Endothelial cell of umbilical vein (primary cell): ENCODE data around the gene SCGN. TPM values are rescaled to one million over a fixed set of nuclear protein-coding genes. Genes with fewer than 3 reads are reported as not detected.

Source experiments
- BruUV-seq: library from RNA; stranded (reverse); fragments of 400-500 nt; replicated peaks from 2 replicates; lab custom pipeline; 2021; lab: Mats Ljungman, UMichigan
- CTCF ChIA-PET: fragments of 300-600, 350-600 bp; sonication (Branson Sonifier 250); formaldehyde crosslinking; loops from one replicate; lab custom pipeline; 2021; ENCODE audit warnings: antibody characterized with exemption, inconsistent platforms; lab: Charles Lee
- POLR2A ChIA-PET: fragments of 300-600, 350-600 bp; sonication (Branson Sonifier 250); formaldehyde crosslinking; loops from one replicate; lab custom pipeline; 2021; ENCODE audit warnings: antibody characterized with exemption, inconsistent platforms; lab: Charles Lee
- DNase-seq: peaks from one replicate; pipeline ENCODE4 v3.0.0-alpha.2; 2011; ENCODE audit warnings: low read depth, low spot score
- FAIRE-seq: peaks from 2 replicates; lab custom pipeline; 2011; peaks lifted over from hg19 to GRCh38; lab: Jason Lieb, UNC
- H2AFZ ChIP-seq: 2 replicates; pipeline ENCODE4 v1.6.0; 2012; ENCODE audit warnings: low read depth, low read length, control low read depth, inconsistent platforms
- H3K27ac ChIP-seq: 2 replicates; pipeline ENCODE4 v1.5.1; 2011; ENCODE audit warnings: low read depth, mild to moderate bottlenecking, control low read depth, low read length, moderate library complexity; ENCODE audit not compliant: insufficient read depth
- H3K27me3 ChIP-seq, 2 experiments: 2 replicates each; pipeline versions ENCODE4 v1.6.0 to v1.6.1; 2011; ENCODE audit warnings: low read length in 2 of 2, mixed read lengths in 1 of 2; ENCODE audit not compliant: control insufficient read depth in 2 of 2, insufficient read depth in 2 of 2
- H3K36me3 ChIP-seq, 2 experiments: 2 replicates in 1 of 2; 3 replicates in 1 of 2; pipeline ENCODE4 v1.5.1; 2011; ENCODE audit warnings: low read length in 2 of 2, mild to moderate bottlenecking in 1 of 2, moderate library complexity in 1 of 2; ENCODE audit not compliant: control insufficient read depth in 2 of 2, insufficient read depth in 2 of 2; ENCODE audit errors: extremely low read depth in 1 of 2
- H3K4me1 ChIP-seq: 3 replicates; pipeline ENCODE4 v1.5.1; 2011; ENCODE audit warnings: mild to moderate bottlenecking, low read length; ENCODE audit not compliant: control insufficient read depth, insufficient read depth; ENCODE audit errors: extremely low read depth
- H3K4me2 ChIP-seq: 2 replicates; pipeline ENCODE4 v1.6.1; 2011; ENCODE audit warnings: low read length, control low read depth, mixed read lengths; ENCODE audit not compliant: insufficient read depth
- H3K4me3 ChIP-seq, 3 experiments: fragments of 200-600 bp in 1 of 3; sonication (generic), shearing (Covaris generic) in 1 of 3; replicated peaks in 1 of 3; 2 replicates each; pipeline ENCODE4 v1.5.1; 2011 to 2016; ENCODE audit warnings: control low read depth in 3 of 3, low read length in 3 of 3, mild to moderate bottlenecking in 2 of 3, inconsistent platforms in 1 of 3, low read depth in 1 of 3, moderate library complexity in 1 of 3; ENCODE audit not compliant: insufficient read depth in 1 of 3
- H3K79me2 ChIP-seq: 2 replicates; pipeline ENCODE4 v1.6.0; 2012; ENCODE audit warnings: low read length, inconsistent platforms; ENCODE audit not compliant: control insufficient read depth, insufficient read depth
- H3K9ac ChIP-seq: replicated peaks from 2 replicates; pipeline ENCODE3; 2011; ENCODE audit warnings: low read length, control low read depth; ENCODE audit not compliant: insufficient read depth; ENCODE audit errors: extremely low read depth
- H3K9me1 ChIP-seq: replicated peaks from 3 replicates; pipeline ENCODE4 v1.6.0; 2011; ENCODE audit warnings: mild to moderate bottlenecking, low read length; ENCODE audit not compliant: control insufficient read depth, insufficient read depth; ENCODE audit errors: extremely low read depth
- H3K9me3 ChIP-seq: replicated peaks from 2 replicates; pipeline ENCODE4 v1.5.1; 2012; ENCODE audit warnings: low read length, inconsistent platforms; ENCODE audit not compliant: control insufficient read depth, insufficient read depth
- H4K20me1 ChIP-seq: replicated peaks from 2 replicates; pipeline ENCODE3; 2011; ENCODE audit warnings: mild to moderate bottlenecking, low read length; ENCODE audit not compliant: control insufficient read depth, insufficient read depth; ENCODE audit errors: extremely low read depth
- CTCF ChIP-seq, 2 donors: IDR thresholded peaks; 1 replicate in 1 of 2; 2 replicates in 1 of 2; pipeline ENCODE4 v1.5.1; 2011; ENCODE audit warnings: low read length in 2 of 2, mild to moderate bottlenecking in 2 of 2, moderate library complexity in 2 of 2, control low read depth in 1 of 2, inconsistent platforms in 1 of 2, low read depth in 1 of 2; ENCODE audit not compliant: insufficient read depth in 1 of 2; ENCODE audit errors: extremely low read depth in 1 of 2
- EZH2 ChIP-seq: IDR thresholded peaks from 2 replicates; pipeline ENCODE4 v1.6.1; 2012; ENCODE audit warnings: borderline replicate concordance, low read depth, mild to moderate bottlenecking, moderate library complexity, low read length, inconsistent platforms; ENCODE audit not compliant: severe bottlenecking
- FOS ChIP-seq: IDR thresholded peaks from 2 replicates; pipeline ENCODE4 v1.6.1; 2011; ENCODE audit warnings: mild to moderate bottlenecking, low read length, moderate library complexity, borderline replicate concordance; ENCODE audit not compliant: insufficient read depth
- GATA2 ChIP-seq: IDR thresholded peaks from 2 replicates; pipeline ENCODE4 v1.7.0; 2011; ENCODE audit warnings: low read depth, mild to moderate bottlenecking, moderate library complexity, mixed read lengths, low read length; ENCODE audit not compliant: insufficient read length, insufficient read depth
- JUN ChIP-seq: IDR thresholded peaks from 2 replicates; pipeline ENCODE4 v1.6.1; 2011; ENCODE audit warnings: borderline replicate concordance, low read depth; ENCODE audit not compliant: insufficient read length, insufficient read depth
- MYC ChIP-seq: IDR thresholded peaks from one replicate; pipeline ENCODE4 v1.6.1; 2011; ENCODE audit warnings: mild to moderate bottlenecking, low read depth, low read length
- POLR2A ChIP-seq: IDR thresholded peaks from 2 replicates; pipeline ENCODE4 v1.6.1; 2012; ENCODE audit warnings: low read depth, mild to moderate bottlenecking, control low read depth, low read length
- POLR2AphosphoS5 ChIP-seq: IDR thresholded peaks from 2 replicates; pipeline ENCODE4 v1.6.1; 2012; ENCODE audit warnings: low read depth, mild to moderate bottlenecking, control low read depth, low read length, moderate library complexity; ENCODE audit not compliant: insufficient read depth
- dilution Hi-C: fragments of 300-500 bp; cut with MboI; formaldehyde crosslinking; loops from one replicate; pipeline ENCODE4 v1.15.0; 2019; ENCODE audit warnings: low sequenced_read_pairs; ENCODE audit not compliant: extremely low pct_ligation_motif_present
- intact Hi-C: fragments of 100-400 bp; cut with micrococcal nuclease; formaldehyde crosslinking; loops from one replicate; pipeline ENCODE4 v1.10.0; 2022
- polyA plus RNA-seq, 4 experiments: library from polyadenylated mRNA; depleted of rRNA in 3 of 4; stranded (reverse) in 3 of 4; unstranded in 1 of 4; fragments of >200 nt; gene quantifications; 2 replicates each; pipeline versions ENCODE4 v1.2.1 to v1.2.3, GENCODE V29; 2011 to 2012; ENCODE audit warnings: missing spikeins in 1 of 4
- total RNA-seq: library from RNA; stranded (reverse); gene quantifications from 2 replicates; pipeline ENCODE4 v1.2.3, GENCODE V29; 2021
- TF ChIP-seq, protein P1 (sequence below): IDR thresholded peaks from 2 replicates; pipeline ENCODE4 v1.6.1; 2011; ENCODE audit not compliant: insufficient read depth, insufficient read length

SCGN gene
- total and polyA plus RNA-seq, 2 donors (not counting 3 experiments of a cell fraction or from before 2014, with no cell fraction given) = not detected

DNA sequence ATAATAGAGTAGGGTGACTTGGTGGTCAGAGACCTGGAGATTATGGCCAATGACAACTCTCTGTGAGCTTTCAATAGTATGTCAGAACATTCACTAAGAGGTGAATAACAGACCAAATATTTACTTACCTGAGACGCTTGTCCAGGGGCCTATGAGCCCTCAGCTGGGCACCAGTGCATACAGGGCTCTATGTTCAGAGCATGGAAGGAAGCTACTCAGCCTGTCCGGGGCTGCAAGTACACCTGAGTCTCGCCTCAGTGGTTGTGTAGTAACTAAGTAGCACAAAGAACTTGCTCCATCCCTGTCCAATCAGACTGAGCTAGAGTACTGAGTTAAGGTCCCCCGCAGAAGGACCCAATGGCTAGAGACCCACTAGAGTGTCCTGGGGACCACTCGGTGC lies 11.6 kb upstream of the SCGN start:
- no peak overlapping the region for H3K27ac ChIP-seq
- H3K36me3 ChIP-seq = no peaks in the 10 kb centered on the region
- H3K4me1 ChIP-seq = no peaks in the 10 kb centered on the region
- H3K9me3 ChIP-seq = no peaks in the 10 kb centered on the region
- FAIRE-seq = no peak
- POLR2A ChIA-PET = no interaction called here
- DNase-seq = no peak
- TF ChIP-seq POLR2A (no peak), MYC (no peak), FOS (no peak), POLR2AphosphoS5 (no peak), GATA2 (no peak), JUN (no peak), CTCF (IDR thresholded peaks at IDR 0.05; ENCODE audit: extremely low read depth in 1 of 2, insufficient read depth in 1 of 2, low read depth in 1 of 2, low read length in 2 of 2) (no peak), EZH2 (no peak)
- TF ChIP-seq, protein P1, sequence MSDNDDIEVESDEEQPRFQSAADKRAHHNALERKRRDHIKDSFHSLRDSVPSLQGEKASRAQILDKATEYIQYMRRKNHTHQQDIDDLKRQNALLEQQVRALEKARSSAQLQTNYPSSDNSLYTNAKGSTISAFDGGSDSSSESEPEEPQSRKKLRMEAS = no peak
- no peaks in the 10 kb centered on the region for H4K20me1 ChIP-seq
- no TSS peak for BruUV-seq
- dilution Hi-C loops (no loop called here), intact Hi-C loops (no loop called here)
- CTCF ChIA-PET = interaction anchor here (0.5 to 1.3 kb wide), 3 partner anchors 14 to 231 kb away, joined by 3 read pairs; no protein-coding TSS in a partner anchor
- no peak overlapping the region for H3K9ac ChIP-seq
- no peaks in the 10 kb centered on the region for H3K79me2 ChIP-seq
- no peaks in the 10 kb centered on the region for H3K27me3 ChIP-seq
- no peak overlapping the region for H2AFZ ChIP-seq
- H3K4me2 ChIP-seq = no peak overlapping the region
- H3K4me3 ChIP-seq = no peak overlapping the region
- no peaks in the 10 kb centered on the region for H3K9me1 ChIP-seq
